ENCODE results near the gene MRPL1. TPM values are rescaled to one million over a fixed set of nuclear protein-coding genes. Genes with fewer than 3 reads are reported as not detected.

MRPL1 gene
- total and polyA plus RNA-seq, 7 experiments from 2014 or later: 13.0 to 37.9 (median 25.7) TPM

DNA sequence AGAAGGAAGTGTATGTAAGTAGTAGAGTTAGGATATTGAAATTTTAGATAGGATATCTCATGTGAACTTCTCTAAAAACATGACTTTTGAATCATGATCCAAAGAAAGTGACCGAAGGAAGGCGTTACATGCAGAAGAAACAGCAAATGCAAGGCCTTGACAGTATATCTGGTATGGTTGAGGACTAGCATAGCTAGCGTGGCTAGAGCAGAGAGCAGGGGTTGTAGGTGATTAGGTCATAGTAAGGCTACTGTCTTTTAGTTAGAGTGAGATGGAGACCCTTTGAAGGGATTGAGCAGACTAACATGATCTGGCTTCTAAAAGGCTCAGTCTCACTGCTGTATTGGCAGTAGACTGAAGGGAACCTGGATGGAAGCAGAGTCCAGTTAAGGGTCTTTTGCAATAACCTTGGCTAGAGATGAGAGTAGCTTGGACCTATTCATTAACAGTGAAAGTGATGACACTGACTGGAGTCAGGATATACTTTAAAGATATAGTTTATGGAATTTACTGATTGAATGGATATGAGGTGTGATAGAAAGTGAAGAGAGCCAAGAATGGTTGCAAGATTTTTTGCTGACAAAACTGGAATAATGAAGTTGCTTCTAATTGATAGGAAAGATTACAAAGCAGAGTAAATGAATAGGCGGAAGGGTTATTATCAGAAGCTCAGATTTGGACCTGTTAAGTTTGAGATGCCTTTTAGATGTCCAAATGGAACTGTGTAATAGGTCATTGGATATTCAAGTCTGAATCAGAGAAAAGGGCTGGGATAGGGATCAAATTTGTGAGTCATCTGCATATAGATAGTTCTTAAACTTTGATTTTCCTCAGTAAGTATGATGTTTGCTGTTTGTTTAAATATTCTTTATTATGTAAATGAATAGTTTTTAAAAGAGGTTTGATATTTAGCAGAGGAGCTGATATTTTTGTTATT lies 59.8 kb downstream of the MRPL1 start:
- H3K4me3 ChIP-seq (ENCODE audit: low read length): no peak overlapping the region
- Mint-ChIP-seq H3K4me1 (peaks cover 7 to 25% (median 17%) of the 10 kb centered on the region in 7 donors), H3K27ac (peak overlapping the region in 1 of 9 donors; percentile 3), H3K4me3 (no peak overlapping the region), H3K36me3 (peaks cover 16 to 63% (median 49%) of the 10 kb centered on the region in 5 donors), H3K27me3 (no peaks in the 10 kb centered on the region), H3K9me3 (peaks cover 4 to 25% (median 10%) of the 10 kb centered on the region in 11 donors)
- ChIA-PET POLR2A (interaction anchor here (0.7 kb wide), 1 partner anchor 130 kb away, joined by 3 read pairs; no protein-coding TSS in a partner anchor), CTCF (no interaction called here)
- H3K27ac ChIP-seq (ENCODE audit: low read depth, low read length): no peak overlapping the region
- H3K9me3 ChIP-seq (ENCODE audit: control insufficient read depth in 2 of 3, low read length in 3 of 3): peaks cover 0 to 5% (median 0%) of the 10 kb centered on the region in 3 experiments
- H3K27me3 ChIP-seq (ENCODE audit: control insufficient read depth in 2 of 2, insufficient read depth in 2 of 2, low read length in 2 of 2): no peaks in the 10 kb centered on the region
- H3K36me3 ChIP-seq (ENCODE audit: control insufficient read depth in 2 of 3, insufficient read depth in 3 of 3, low read length in 3 of 3): peaks cover 0 to 4% (median 0%) of the 10 kb centered on the region in 3 experiments
- intact Hi-C loops (cut with micrococcal nuclease): no loop called here
- no peaks in the 10 kb centered on the region for H3K4me1 ChIP-seq (ENCODE audit: control insufficient read depth in 2 of 2, insufficient read depth in 2 of 2, low read length in 2 of 2)
- ATAC-seq: no peak
- DNase-seq: no peak

GRCh38 chr4:77927991-77928925 lies 65.6 kb downstream of the MRPL1 start:
- peaks cover 20 to 57% (median 50%) of the 10 kb centered on the region in 5 donors for H3K36me3 Mint-ChIP-seq
- H3K27ac Mint-ChIP-seq: no peak overlapping the region
- Histone ChIP-seq H3K4me3 (ENCODE audit: low read length) (no peak overlapping the region), H3K4me1 (ENCODE audit: control insufficient read depth in 2 of 2, insufficient read depth in 2 of 2, low read length in 2 of 2) (no peaks in the 10 kb centered on the region), H3K9me3 (ENCODE audit: control insufficient read depth in 2 of 3, low read length in 3 of 3) (peaks cover 0 to 5% (median 0%) of the 10 kb centered on the region in 3 experiments), H3K27me3 (ENCODE audit: control insufficient read depth in 2 of 2, insufficient read depth in 2 of 2, low read length in 2 of 2) (no peaks in the 10 kb centered on the region), H3K36me3 (ENCODE audit: control insufficient read depth in 2 of 3, insufficient read depth in 3 of 3, low read length in 3 of 3) (peaks cover 0 to 30% (median 0%) of the 10 kb centered on the region in 3 experiments), H3K27ac (ENCODE audit: low read depth, low read length) (no peak overlapping the region)
- ChIA-PET POLR2A (no interaction called here), CTCF (no interaction called here)
- DNase-seq: no peak
- no peaks in the 10 kb centered on the region for H3K27me3 Mint-ChIP-seq
- intact Hi-C loops (cut with micrococcal nuclease): no loop called here
- H3K4me1 Mint-ChIP-seq: peaks cover 0 to 2% (median 0%) of the 10 kb centered on the region in 7 donors
- no peak overlapping the region for H3K4me3 Mint-ChIP-seq
- peaks cover 0 to 19% (median 9%) of the 10 kb centered on the region in 11 donors for H3K9me3 Mint-ChIP-seq
- ATAC-seq: no peak

- Histone ChIP-seq H3K4me3 (ENCODE audit: low read length) (no peak overlapping the region), H3K4me1 (ENCODE audit: control insufficient read depth in 2 of 2, insufficient read depth in 2 of 2, low read length in 2 of 2) (no peaks in the 10 kb centered on the region), H3K36me3 (ENCODE audit: control insufficient read depth in 2 of 3, insufficient read depth in 3 of 3, low read length in 3 of 3) (peaks cover 0 to 26% (median 0%) of the 10 kb centered on the region in 3 experiments), H3K27ac (ENCODE audit: low read depth, low read length) (no peak overlapping the region), H3K27me3 (ENCODE audit: control insufficient read depth in 2 of 2, insufficient read depth in 2 of 2, low read length in 2 of 2) (no peaks in the 10 kb centered on the region), H3K9me3 (ENCODE audit: control insufficient read depth in 2 of 3, low read length in 3 of 3) (peaks cover 0 to 5% (median 0%) of the 10 kb centered on the region in 3 experiments)
- no peak overlapping the region for H3K4me3 Mint-ChIP-seq
- ATAC-seq: no peak
- H3K9me3 Mint-ChIP-seq: peaks cover 0 to 9% (median 3%) of the 10 kb centered on the region in 11 donors
- intact Hi-C loops (cut with micrococcal nuclease): no loop called here
- no peaks in the 10 kb centered on the region for H3K27me3 Mint-ChIP-seq
- no peak overlapping the region for H3K27ac Mint-ChIP-seq
- peaks cover 0 to 5% (median 0%) of the 10 kb centered on the region in 7 donors for H3K4me1 Mint-ChIP-seq
- ChIA-PET CTCF (interaction anchor here (0.8 to 1.2 kb wide), 2 partner anchors 30 to 51 kb away, joined by 3 read pairs; no protein-coding TSS in a partner anchor), POLR2A (no interaction called here)
- H3K36me3 Mint-ChIP-seq: peaks cover 17 to 56% (median 51%) of the 10 kb centered on the region in 5 donors
- DNase-seq: no peak
Measured at GRCh38 chr4:77930154-77930639, 67.6 kb downstream of the MRPL1 start.

GRCh38 chr4:77930876-77931275 lies 68.2 kb downstream of the MRPL1 start:
- H3K4me1 Mint-ChIP-seq: peaks cover 0 to 5% (median 0%) of the 10 kb centered on the region in 7 donors
- no peaks in the 10 kb centered on the region for H3K27me3 Mint-ChIP-seq
- H3K9me3 ChIP-seq (ENCODE audit: control insufficient read depth in 2 of 3, low read length in 3 of 3): peaks cover 0 to 3% (median 0%) of the 10 kb centered on the region in 3 experiments
- POLR2A ChIA-PET: no interaction called here
- H3K27me3 ChIP-seq (ENCODE audit: control insufficient read depth in 2 of 2, insufficient read depth in 2 of 2, low read length in 2 of 2): no peaks in the 10 kb centered on the region
- no peak overlapping the region for H3K27ac ChIP-seq (ENCODE audit: low read depth, low read length)
- H3K4me3 ChIP-seq (ENCODE audit: low read length): no peak overlapping the region
- no peak overlapping the region for H3K4me3 Mint-ChIP-seq
- no peaks in the 10 kb centered on the region for H3K4me1 ChIP-seq (ENCODE audit: control insufficient read depth in 2 of 2, insufficient read depth in 2 of 2, low read length in 2 of 2)
- peaks cover 0 to 26% (median 0%) of the 10 kb centered on the region in 3 experiments for H3K36me3 ChIP-seq (ENCODE audit: control insufficient read depth in 2 of 3, insufficient read depth in 3 of 3, low read length in 3 of 3)
- peaks cover 17 to 51% (median 44%) of the 10 kb centered on the region in 5 donors for H3K36me3 Mint-ChIP-seq
- ATAC-seq: no peak
- DNase-seq: no peak
- H3K9me3 Mint-ChIP-seq: peaks cover 0 to 7% (median 0%) of the 10 kb centered on the region in 11 donors
- CTCF ChIA-PET: no interaction called here
- intact Hi-C loops (cut with micrococcal nuclease): no loop called here
- no peak overlapping the region for H3K27ac Mint-ChIP-seq

DNA sequence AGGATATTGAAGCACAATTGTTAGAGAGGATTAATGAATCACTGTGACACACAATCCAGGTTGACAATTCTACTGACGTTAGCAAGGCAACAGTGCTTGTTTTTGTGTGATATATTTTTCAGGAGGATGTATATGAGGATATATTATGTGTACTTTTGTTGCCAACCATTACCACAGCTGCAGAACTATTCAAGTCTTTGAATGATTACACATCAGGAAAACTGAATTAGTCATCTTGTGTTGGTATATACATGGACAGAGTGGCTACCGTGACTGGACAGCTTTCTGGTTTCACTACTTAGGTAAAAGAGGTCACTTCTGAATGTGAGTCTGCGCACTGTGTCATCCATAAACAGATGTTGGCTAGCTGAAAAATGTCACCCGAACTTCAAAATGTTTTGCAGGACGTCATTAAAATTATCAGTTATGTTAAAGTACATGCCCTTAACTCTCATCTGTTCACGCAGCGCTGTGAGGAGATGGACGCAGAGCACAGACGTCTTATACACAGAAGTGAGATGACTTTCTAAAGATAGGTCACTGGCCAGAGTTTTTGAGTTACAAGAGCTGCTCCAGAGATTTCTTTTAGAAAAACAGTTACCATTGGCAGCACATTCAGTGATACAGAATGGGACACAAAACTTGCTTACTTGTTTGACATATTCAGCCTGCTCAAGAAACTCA lies 69.0 kb downstream of the MRPL1 start:
- ChIA-PET POLR2A (no interaction called here), CTCF (no interaction called here)
- no peaks in the 10 kb centered on the region for H3K9me3 ChIP-seq (ENCODE audit: control insufficient read depth in 2 of 3, low read length in 3 of 3)
- H3K27ac ChIP-seq (ENCODE audit: low read depth, low read length): no peak overlapping the region
- Mint-ChIP-seq H3K4me1 (peaks cover 0 to 5% (median 0%) of the 10 kb centered on the region in 7 donors), H3K36me3 (peaks cover 17 to 52% (median 46%) of the 10 kb centered on the region in 5 donors), H3K4me3 (no peak overlapping the region), H3K27me3 (no peaks in the 10 kb centered on the region), H3K9me3 (peaks cover 0 to 2% (median 0%) of the 10 kb centered on the region in 11 donors), H3K27ac (no peak overlapping the region)
- no peak overlapping the region for H3K4me3 ChIP-seq (ENCODE audit: low read length)
- no peak for DNase-seq
- no peak for ATAC-seq
- H3K4me1 ChIP-seq (ENCODE audit: control insufficient read depth in 2 of 2, insufficient read depth in 2 of 2, low read length in 2 of 2): no peaks in the 10 kb centered on the region
- peaks cover 0 to 26% (median 0%) of the 10 kb centered on the region in 3 experiments for H3K36me3 ChIP-seq (ENCODE audit: control insufficient read depth in 2 of 3, insufficient read depth in 3 of 3, low read length in 3 of 3)
- no peaks in the 10 kb centered on the region for H3K27me3 ChIP-seq (ENCODE audit: control insufficient read depth in 2 of 2, insufficient read depth in 2 of 2, low read length in 2 of 2)
- intact Hi-C loops (cut with micrococcal nuclease): no loop called here

- H3K9me3 ChIP-seq (ENCODE audit: control insufficient read depth in 2 of 3, low read length in 3 of 3): no peaks in the 10 kb centered on the region
- DNase-seq (no peak), ATAC-seq (no peak)
- Mint-ChIP-seq H3K9me3 (peaks cover 0 to 31% (median 8%) of the 10 kb centered on the region in 11 donors), H3K36me3 (peaks cover 14 to 83% (median 75%) of the 10 kb centered on the region in 5 donors), H3K4me1 (peaks cover 4 to 27% (median 10%) of the 10 kb centered on the region in 7 donors), H3K27me3 (no peaks in the 10 kb centered on the region), H3K4me3 (no peak overlapping the region), H3K27ac (no peak overlapping the region)
- intact Hi-C loops (cut with micrococcal nuclease): no loop called here
- no peak overlapping the region for H3K4me3 ChIP-seq (ENCODE audit: low read length)
- ChIA-PET POLR2A (no interaction called here), CTCF (interaction anchor here (0.6 kb wide), 1 partner anchor 22 kb away, joined by 3 read pairs; no protein-coding TSS in a partner anchor)
- H3K27me3 ChIP-seq (ENCODE audit: control insufficient read depth in 2 of 2, insufficient read depth in 2 of 2, low read length in 2 of 2): no peaks in the 10 kb centered on the region
- peaks cover 0 to 6% (median 0%) of the 10 kb centered on the region in 3 experiments for H3K36me3 ChIP-seq (ENCODE audit: control insufficient read depth in 2 of 3, insufficient read depth in 3 of 3, low read length in 3 of 3)
- H3K4me1 ChIP-seq (ENCODE audit: control insufficient read depth in 2 of 2, insufficient read depth in 2 of 2, low read length in 2 of 2): no peaks in the 10 kb centered on the region
- H3K27ac ChIP-seq (ENCODE audit: low read depth, low read length): no peak overlapping the region
Measured at GRCh38 chr4:77938560-77938959, 75.9 kb downstream of the MRPL1 start.

Data from naive thymus-derived CD4-positive, alpha-beta T cell (primary cell).